ENCODE results near the gene EZR. TPM values are rescaled to one million over a fixed set of nuclear protein-coding genes. Genes with fewer than 3 reads are reported as not detected.

The EZR gene
- total and polyA plus RNA-seq, 9 of the 15 experiments (the other 6 are each of a cell fraction or from before 2014, with no cell fraction given), result 36.5 to 162 (median 104) TPM

DNA sequence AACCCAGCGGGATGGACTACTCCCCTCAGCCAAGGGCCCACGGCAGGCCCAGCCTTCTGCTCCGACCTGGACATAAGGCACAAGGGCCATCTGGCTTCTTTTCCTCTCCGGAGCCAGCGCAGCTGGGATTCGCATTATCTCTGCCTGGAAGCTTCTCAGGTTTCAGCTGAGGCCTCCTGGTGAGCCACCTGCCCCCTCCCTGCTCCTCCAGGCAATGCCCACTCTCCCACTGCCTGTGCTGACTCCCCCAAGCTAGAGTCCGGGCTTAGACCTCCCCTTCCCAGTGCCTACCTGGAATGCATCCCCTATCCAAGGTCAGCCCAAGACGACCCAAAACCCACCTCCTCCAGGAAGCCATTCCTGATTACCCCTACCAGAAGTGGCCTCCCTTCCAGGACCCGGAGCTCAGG, 60.7 kb downstream of the EZR start:
- intact Hi-C loops (cut with micrococcal nuclease), result no loop called here
- peaks cover 11 to 29% of the 10 kb centered on the region in 2 experiments; a peak in 4 of 5 replicates for H3K27me3 ChIP-seq (ENCODE audit: control insufficient read depth in 2 of 2, insufficient read depth in 2 of 2, low read length in 2 of 2)
- 0 out of 4 replicates have a peak overlapping the region, but pooled peaks of 1 of the 2 experiments have one; percentile 66 for H3K9ac ChIP-seq (ENCODE audit: insufficient read depth in 1 of 2, low read depth in 2 of 2, low read length in 2 of 2)
- DNase-seq (ENCODE audit: extremely low read depth in 1 of 4, low spot score in 3 of 4) (peak in 2 of 4 experiments; percentile 49 to 50), FAIRE-seq (no peak), ATAC-seq (peak; percentile 25)
- ChIA-PET POLR2A (interaction anchor here (0.6 to 1.0 kb wide), 2 partner anchors 12 to 17 kb away, joined by 3 to 4 read pairs; no protein-coding TSS in a partner anchor), CTCF (ENCODE audit: low intra/inter-chr PET ratio) (no interaction called here)
- H3K27ac ChIP-seq (ENCODE audit: extremely low read depth, low read depth, low read length), result no peak overlapping the region
- 11% methylated on average over 9 of the region's 9 CpGs for WGBS (ENCODE audit: insufficient coverage, low coverage, missing lambda C conversion rate)
- TF ChIP-seq EGR1 (conservative IDR thresholded peaks at IDR 0.05) (no peak), CBFA2T2 (conservative IDR thresholded peaks at IDR 0.05) (peak; percentile 66), TAL1 (IDR thresholded peaks at IDR 0.05) (0 out of 2 replicates have a peak, but pooled peaks have one; percentile 6), RFX1 (IDR thresholded peaks at IDR 0.05) (no peak), HDAC2 (IDR thresholded peaks at IDR 0.05) (0 out of 2 replicates have a peak, but pooled peaks have one; percentile 53), ADNP (tag; IDR thresholded peaks at IDR 0.05) (peak; percentile 52; the same call in 1 of the 2 replicates), MTF1 (CRISPR knock-in tag; IDR thresholded peaks at IDR 0.05; ENCODE audit: borderline replicate concordance) (no peak), CBFA2T3 (IDR thresholded peaks at IDR 0.05) (peak; percentile 63), HDGF (IDR thresholded peaks at IDR 0.05) (no peak), HNRNPLL (IDR thresholded peaks at IDR 0.05; ENCODE audit: low read depth, low read length, poor library complexity, severe bottlenecking) (peak; percentile 16), ZNF436 (CRISPR knock-in tag; IDR thresholded peaks at IDR 0.05) (peak; percentile 79), SMARCA5 (IDR thresholded peaks at IDR 0.05) (peak; percentile 67; the same call in 1 of the 2 replicates), BCOR (IDR thresholded peaks at IDR 0.05) (peak; percentile 96), NRF1 (conservative IDR thresholded peaks at IDR 0.05 in 1 of 2, IDR thresholded peaks at IDR 0.05 in 1 of 2) (peak in 1 of 2 experiments; percentile 40; a peak in 1 of 4 replicates), KDM1A (IDR thresholded peaks at IDR 0.05) (peak; percentile 38 to 69; a peak in 3 of 4 replicates), ZFP36 (IDR thresholded peaks at IDR 0.05; ENCODE audit: low read depth, low read length, partially characterized antibody) (peak; percentile 98), CBX1 (IDR thresholded peaks at IDR 0.05; ENCODE audit: low read depth) (peak; percentile 67; the same call in 1 of the 2 replicates)
- TF ChIP-seq, protein P1, sequence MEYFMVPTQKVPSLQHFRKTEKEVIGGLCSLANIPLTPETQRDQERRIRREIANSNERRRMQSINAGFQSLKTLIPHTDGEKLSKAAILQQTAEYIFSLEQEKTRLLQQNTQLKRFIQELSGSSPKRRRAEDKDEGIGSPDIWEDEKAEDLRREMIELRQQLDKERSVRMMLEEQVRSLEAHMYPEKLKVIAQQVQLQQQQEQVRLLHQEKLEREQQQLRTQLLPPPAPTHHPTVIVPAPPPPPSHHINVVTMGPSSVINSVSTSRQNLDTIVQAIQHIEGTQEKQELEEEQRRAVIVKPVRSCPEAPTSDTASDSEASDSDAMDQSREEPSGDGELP (CRISPR knock-in tag; IDR thresholded peaks at IDR 0.05; ENCODE audit: borderline replicate concordance), result peak; percentile 65
- TF ChIP-seq, protein P2, sequence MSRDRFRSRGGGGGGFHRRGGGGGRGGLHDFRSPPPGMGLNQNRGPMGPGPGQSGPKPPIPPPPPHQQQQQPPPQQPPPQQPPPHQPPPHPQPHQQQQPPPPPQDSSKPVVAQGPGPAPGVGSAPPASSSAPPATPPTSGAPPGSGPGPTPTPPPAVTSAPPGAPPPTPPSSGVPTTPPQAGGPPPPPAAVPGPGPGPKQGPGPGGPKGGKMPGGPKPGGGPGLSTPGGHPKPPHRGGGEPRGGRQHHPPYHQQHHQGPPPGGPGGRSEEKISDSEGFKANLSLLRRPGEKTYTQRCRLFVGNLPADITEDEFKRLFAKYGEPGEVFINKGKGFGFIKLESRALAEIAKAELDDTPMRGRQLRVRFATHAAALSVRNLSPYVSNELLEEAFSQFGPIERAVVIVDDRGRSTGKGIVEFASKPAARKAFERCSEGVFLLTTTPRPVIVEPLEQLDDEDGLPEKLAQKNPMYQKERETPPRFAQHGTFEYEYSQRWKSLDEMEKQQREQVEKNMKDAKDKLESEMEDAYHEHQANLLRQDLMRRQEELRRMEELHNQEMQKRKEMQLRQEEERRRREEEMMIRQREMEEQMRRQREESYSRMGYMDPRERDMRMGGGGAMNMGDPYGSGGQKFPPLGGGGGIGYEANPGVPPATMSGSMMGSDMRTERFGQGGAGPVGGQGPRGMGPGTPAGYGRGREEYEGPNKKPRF (IDR thresholded peaks at IDR 0.05; ENCODE audit: low read depth, low read length), result no peak
- H2AFZ ChIP-seq (ENCODE audit: low read depth, low read length), result no peak overlapping the region
- no peak overlapping the region for H3K4me2 ChIP-seq (ENCODE audit: insufficient read depth, low read length)
- no peaks in the 10 kb centered on the region for H3K9me3 ChIP-seq (replicated peaks; ENCODE audit: control insufficient read depth, insufficient read depth, low read depth, low read length)
- BruUV-seq (replicated peaks), result no TSS peak
- in situ Hi-C loops (cut with MboI), result no loop called here
- H3K9me1 ChIP-seq (ENCODE audit: control insufficient read depth, insufficient read depth, low read length), result no peaks in the 10 kb centered on the region
- H3K36me3 ChIP-seq (ENCODE audit: control insufficient read depth, insufficient read depth, low read length), result no peaks in the 10 kb centered on the region
- no peaks in the 10 kb centered on the region for H3K79me2 ChIP-seq (ENCODE audit: control insufficient read depth, insufficient read depth, low read length)
- H3K4me1 ChIP-seq (replicated peaks in 1 of 2; ENCODE audit: control insufficient read depth in 2 of 2, insufficient read depth in 2 of 2, low read length in 2 of 2), result peaks cover 19 to 37% of the 10 kb centered on the region in 2 experiments; a peak in 4 of 5 replicates
- no peak overlapping the region for H3K4me3 ChIP-seq
- H4K20me1 ChIP-seq (replicated peaks; ENCODE audit: control insufficient read depth, insufficient read depth, low read length), result peaks cover 9% of the 10 kb centered on the region; the same call in 1 of the 2 replicates
